GM04503 (cell line): Measurements from ENCODE around the gene CDH3.
"Not testable (repeated sequence)": the region's sequence is repeated elsewhere in the genome, so short reads cannot be mapped to it uniquely, and the experiment has no call there.

Source experiments
- DNase-seq: peaks from one replicate; pipeline ENCODE4 v3.0.0-alpha.2; 2012; ENCODE audit warnings: low read depth

CDH3 gene

GRCh38 chr16:68704232-68704867, 59.2 kb downstream of the CDH3 start:
- peak; percentile 12 for DNase-seq

GRCh38 chr16:68707340-68708152, 62.4 kb downstream of the CDH3 start:
- no peak for DNase-seq

- DNase-seq: no peak
Measured at GRCh38 chr16:68710211-68710610, 65.1 kb downstream of the CDH3 start.

- DNase-seq: no peak
Measured at GRCh38 chr16:68711421-68712139, 66.5 kb downstream of the CDH3 start.

- no peak for DNase-seq
Measured at GRCh38 chr16:68713361-68713760, 68.3 kb downstream of the CDH3 start.

GRCh38 chr16:68715471-68715870, 70.4 kb downstream of the CDH3 start:
- no peak for DNase-seq

- DNase-seq: not testable (repeated sequence)
Measured at GRCh38 chr16:68716516-68716915, 71.4 kb downstream of the CDH3 start.

- DNase-seq: no peak
Measured at GRCh38 chr16:68717684-68718083, 72.6 kb downstream of the CDH3 start.

GRCh38 chr16:68718590-68718989, 73.5 kb downstream of the CDH3 start:
- DNase-seq: no peak

GRCh38 chr16:68719993-68720489, 74.9 kb downstream of the CDH3 start:
- no peak for DNase-seq

- DNase-seq: no peak
Measured at GRCh38 chr16:68722119-68723024, 77.3 kb downstream of the CDH3 start.

- no peak for DNase-seq
Measured at GRCh38 chr16:68724797-68725196, 79.7 kb downstream of the CDH3 start.

GRCh38 chr16:68728523-68728922, 83.4 kb downstream of the CDH3 start:
- DNase-seq: no peak

- DNase-seq: no peak
Measured at GRCh38 chr16:68731637-68732036, 86.5 kb downstream of the CDH3 start.

- DNase-seq: no peak
Measured at GRCh38 chr16:68732042-68732680, 87.1 kb downstream of the CDH3 start.

- DNase-seq: no peak
Measured at GRCh38 chr16:68732741-68733399, 87.8 kb downstream of the CDH3 start.

- no peak for DNase-seq
Measured at GRCh38 chr16:68733570-68733969, 88.5 kb downstream of the CDH3 start.

GRCh38 chr16:68734782-68735181, 89.7 kb downstream of the CDH3 start:
- no peak for DNase-seq

GRCh38 chr16:68736561-68736960, 91.5 kb downstream of the CDH3 start:
- DNase-seq: no peak

- DNase-seq: no peak
Measured at GRCh38 chr16:68737046-68737729, 92.1 kb downstream of the CDH3 start, which contains the start of gene CDH1. CDH1 (plus strand) TSS chr16:68737292; CDS start chr16:68737416, 124 bp downstream.
